ENCODE data around the gene VARS2.

DNA sequence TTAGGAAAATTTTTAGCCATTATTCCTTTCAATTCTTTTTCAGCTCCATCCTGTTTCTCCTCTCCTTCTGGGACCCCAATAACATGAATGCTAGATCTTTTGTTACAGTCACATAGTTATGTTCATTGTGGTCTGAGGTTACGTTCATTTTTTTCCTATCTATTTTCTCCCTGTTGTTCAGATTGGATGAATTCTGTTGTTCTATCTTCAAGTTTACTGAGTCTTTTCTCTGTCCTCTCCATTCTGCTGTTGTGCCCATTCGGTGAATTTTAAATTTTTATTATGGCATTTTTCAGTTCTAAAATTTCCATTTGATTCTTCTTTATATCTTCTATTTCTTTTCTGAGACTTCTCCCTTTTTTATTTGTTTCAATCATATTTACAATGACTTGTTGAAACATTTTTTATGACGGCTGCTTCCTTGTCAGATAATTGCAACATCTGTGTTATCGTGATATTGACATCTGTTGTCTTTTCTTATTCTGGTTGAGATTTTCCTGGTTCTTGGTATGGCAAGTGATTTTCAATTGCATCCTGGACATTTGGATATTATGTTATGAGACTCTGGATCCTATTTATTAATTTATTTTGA, 42.4 kb upstream of the VARS2 start:
- TF ChIP-seq, protein P1, sequence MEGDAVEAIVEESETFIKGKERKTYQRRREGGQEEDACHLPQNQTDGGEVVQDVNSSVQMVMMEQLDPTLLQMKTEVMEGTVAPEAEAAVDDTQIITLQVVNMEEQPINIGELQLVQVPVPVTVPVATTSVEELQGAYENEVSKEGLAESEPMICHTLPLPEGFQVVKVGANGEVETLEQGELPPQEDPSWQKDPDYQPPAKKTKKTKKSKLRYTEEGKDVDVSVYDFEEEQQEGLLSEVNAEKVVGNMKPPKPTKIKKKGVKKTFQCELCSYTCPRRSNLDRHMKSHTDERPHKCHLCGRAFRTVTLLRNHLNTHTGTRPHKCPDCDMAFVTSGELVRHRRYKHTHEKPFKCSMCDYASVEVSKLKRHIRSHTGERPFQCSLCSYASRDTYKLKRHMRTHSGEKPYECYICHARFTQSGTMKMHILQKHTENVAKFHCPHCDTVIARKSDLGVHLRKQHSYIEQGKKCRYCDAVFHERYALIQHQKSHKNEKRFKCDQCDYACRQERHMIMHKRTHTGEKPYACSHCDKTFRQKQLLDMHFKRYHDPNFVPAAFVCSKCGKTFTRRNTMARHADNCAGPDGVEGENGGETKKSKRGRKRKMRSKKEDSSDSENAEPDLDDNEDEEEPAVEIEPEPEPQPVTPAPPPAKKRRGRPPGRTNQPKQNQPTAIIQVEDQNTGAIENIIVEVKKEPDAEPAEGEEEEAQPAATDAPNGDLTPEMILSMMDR (IDR thresholded peaks at IDR 0.05): no peak
- TF ChIP-seq POLR2A (IDR thresholded peaks at IDR 0.05): no peak
